B cell (primary cell): Measurements from ENCODE around the gene ATP8A1. TPM values are rescaled to one million over a fixed set of nuclear protein-coding genes. Genes with fewer than 3 reads are reported as not detected.
A peak's percentile ranks its signal among the peaks of the same experiment; 100 is the strongest.

Source experiments
- ATAC-seq: fragments of 200-7000 bp; cut with Tn5 transposase; one replicate; pipeline ENCODE4 v1.10.0; 2021; ENCODE audit warnings: low read depth, mild to moderate bottlenecking, moderate number of reproducible peaks, moderate library complexity
- CTCF ChIA-PET: fragments of 350-600 bp; sonication (Branson Sonifier 250); formaldehyde crosslinking; loops from one replicate; lab custom pipeline; 2021; ENCODE audit warnings: antibody characterized with exemption, inconsistent platforms; lab: Charles Lee
- POLR2A ChIA-PET: fragments of 350-600 bp; sonication (Branson Sonifier 250); formaldehyde crosslinking; loops from one replicate; lab custom pipeline; 2021; ENCODE audit warnings: antibody characterized with exemption; lab: Charles Lee
- DNase-seq: peaks from one replicate; pipeline ENCODE4 v3.0.0; 2013
- H2AFZ ChIP-seq: 2 replicates; pipeline ENCODE4 v1.6.1; 2012; ENCODE audit warnings: mild to moderate bottlenecking, low read depth, low read length; ENCODE audit not compliant: insufficient read depth, poor library complexity, severe bottlenecking
- H3K27ac ChIP-seq, 2 donors: 1 replicate in 1 of 2; 2 replicates in 1 of 2; pipeline ENCODE4 v1.5.1; 2012 to 2013; ENCODE audit warnings: low read length in 2 of 2, mild to moderate bottlenecking in 2 of 2, moderate library complexity in 1 of 2
- H3K27me3 ChIP-seq, 4 experiments: fragments of 200-600 bp in 1 of 4; sonication (generic) in 1 of 4; replicated peaks in 1 of 4; 1 replicate in 2 of 4; 2 replicates in 2 of 4; pipeline versions ENCODE4 v1.6.1 to v1.7.0; 2013 to 2016; ENCODE audit warnings: low read length in 3 of 4, mild to moderate bottlenecking in 2 of 4, mixed read lengths in 1 of 4, moderate library complexity in 1 of 4; ENCODE audit not compliant: insufficient read depth in 4 of 4, control insufficient read depth in 3 of 4; ENCODE audit errors: control extremely low read depth in 1 of 4
- H3K36me3 ChIP-seq, 2 experiments: replicated peaks in 1 of 2; 1 replicate in 1 of 2; 2 replicates in 1 of 2; pipeline versions ENCODE4 v1.6.1 to v1.7.1; 2013; ENCODE audit warnings: low read length in 1 of 2; ENCODE audit not compliant: insufficient read depth in 2 of 2, control insufficient read depth in 1 of 2; ENCODE audit errors: control extremely low read depth in 1 of 2, extremely low read depth in 1 of 2
- H3K4me1 ChIP-seq, 2 donors: fragments of 200-600 bp in 1 of 2; sonication (generic) in 1 of 2; 1 replicate in 1 of 2; 2 replicates in 1 of 2; pipeline versions ENCODE4 v1.5.1 to v1.6.1; 2013 to 2017; ENCODE audit warnings: low read length in 2 of 2; ENCODE audit not compliant: control insufficient read depth in 2 of 2, insufficient read depth in 2 of 2
- H3K4me2 ChIP-seq: replicated peaks from 2 replicates; pipeline ENCODE3; 2012; ENCODE audit warnings: mild to moderate bottlenecking, low read depth, low read length; ENCODE audit not compliant: poor library complexity, severe bottlenecking
- H3K4me3 ChIP-seq, 5 experiments: fragments of 200-600 bp in 1 of 5; sonication (generic) in 1 of 5; 1 replicate in 3 of 5; 2 replicates in 2 of 5; pipeline versions ENCODE4 v1.5.1 to v1.7.0; 2011 to 2016; ENCODE audit warnings: low read length in 4 of 5, mild to moderate bottlenecking in 4 of 5, low read depth in 2 of 5, control low read depth in 1 of 5, moderate library complexity in 1 of 5; ENCODE audit not compliant: insufficient read depth in 1 of 5; ENCODE audit errors: control extremely low read depth in 1 of 5, extremely low read depth in 1 of 5
- H3K79me2 ChIP-seq: fragments of 200-600 bp; sonication (generic); one replicate; pipeline ENCODE4 v1.6.0; 2016; ENCODE audit warnings: low read length; ENCODE audit not compliant: control insufficient read depth, insufficient read depth
- H3K9ac ChIP-seq: fragments of 200-600 bp; sonication (generic); 2 replicates; pipeline ENCODE4 v1.6.1; 2017; ENCODE audit warnings: mild to moderate bottlenecking, low read length, moderate library complexity
- H3K9me3 ChIP-seq, 3 donors: one replicate each; pipeline versions ENCODE4 v1.6.1 to v1.7.1; 2013; ENCODE audit warnings: low read length in 2 of 3; ENCODE audit not compliant: control insufficient read depth in 2 of 3, insufficient read depth in 1 of 3; ENCODE audit errors: control extremely low read depth in 1 of 3
- H4K20me1 ChIP-seq: 2 replicates; pipeline ENCODE4 v1.6.0; 2012; ENCODE audit warnings: mild to moderate bottlenecking, low read length; ENCODE audit not compliant: insufficient read depth, control insufficient read depth, poor library complexity, severe bottlenecking
- H3K27ac Mint-ChIP-seq: one replicate; pipeline ENCODE4 v1.8.0; 2021; ENCODE audit warnings: mixed read lengths
- H3K27me3 Mint-ChIP-seq: one replicate; pipeline ENCODE4 v1.8.0; 2021; ENCODE audit warnings: mixed read lengths
- H3K4me1 Mint-ChIP-seq: one replicate; pipeline ENCODE4 v1.8.0; 2021; ENCODE audit warnings: mixed read lengths
- H3K4me3 Mint-ChIP-seq: one replicate; pipeline ENCODE4 v1.8.0; 2021; ENCODE audit warnings: mixed read lengths
- H3K9me3 Mint-ChIP-seq: one replicate; pipeline ENCODE4 v1.8.0; 2022; ENCODE audit warnings: mixed read lengths; ENCODE audit not compliant: insufficient read depth
- EZH2 ChIP-seq: IDR thresholded peaks from 2 replicates; pipeline ENCODE4 v1.6.1; 2012; ENCODE audit warnings: borderline replicate concordance, low read depth, mild to moderate bottlenecking, moderate library complexity, low read length; ENCODE audit not compliant: insufficient read depth, poor library complexity, severe bottlenecking
- whole genome bisulfite sequencing: methylation state at CpG from one replicate; pipeline ENCODE4 v1.1.5; 2013; ENCODE audit warnings: missing lambda C conversion rate; ENCODE audit not compliant: insufficient coverage; 5-methylcytosine and 5-hydroxymethylcytosine counted together
- intact Hi-C: fragments of 100-400 bp; cut with micrococcal nuclease; formaldehyde crosslinking; loops from one replicate; pipeline ENCODE4 v1.10.0; 2022
- polyA plus RNA-seq: library from polyadenylated mRNA; depleted of rRNA; stranded (reverse); fragments of >200 nt; gene quantifications from 2 replicates; pipeline ENCODE4 v1.2.3, GENCODE V29; 2012
- total RNA-seq, 2 donors: library from RNA; stranded (reverse); fragments of 120-200 nt in 1 of 2; gene quantifications; 1 replicate in 1 of 2; 2 replicates in 1 of 2; pipeline versions ENCODE4 v1.2.3 to v1.2.4, GENCODE V29; 2013 to 2022
- TF ChIP-seq, protein P1 (sequence below): fragments of 200-600 bp; IDR thresholded peaks from one replicate; pipeline ENCODE4 v1.8.0; 2022; ENCODE audit warnings: antibody characterized with exemption, mild to moderate bottlenecking

Gene ATP8A1
- total and polyA plus RNA-seq, 2 donors (not counting 1 experiment from before 2014, with no cell fraction given): 28.7 to 51.8 TPM

DNA sequence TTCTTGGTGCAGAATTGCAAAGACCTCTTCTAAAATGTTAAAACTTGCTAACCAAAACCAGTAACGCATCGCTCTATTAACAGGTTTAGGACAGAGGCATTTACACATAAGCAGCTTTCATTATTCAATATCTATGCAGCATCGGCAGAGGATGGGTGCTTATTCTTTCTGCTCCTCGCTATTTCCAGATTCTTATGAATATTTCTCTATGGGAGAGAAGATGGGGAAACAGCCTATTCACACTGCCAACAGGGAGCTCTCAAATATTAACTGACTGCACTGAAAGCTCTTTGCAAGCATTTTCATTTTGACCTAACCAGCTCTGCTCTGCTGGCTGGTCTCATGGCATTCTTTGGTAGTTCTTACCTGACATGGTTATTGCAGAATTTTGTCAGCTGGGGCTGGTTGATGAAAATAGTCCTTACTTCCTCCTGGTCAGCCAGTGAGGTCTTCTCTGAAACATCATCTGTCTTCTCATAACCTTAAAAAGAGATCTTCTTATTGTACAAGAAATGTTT, 30.2 kb downstream of the ATP8A1 start:
- H3K4me3 Mint-ChIP-seq: peak overlapping the region; percentile 67
- peak overlapping the region; percentile 78 to 79 for H3K27ac ChIP-seq
- no peak for TF ChIP-seq EZH2
- TF ChIP-seq, protein P1, sequence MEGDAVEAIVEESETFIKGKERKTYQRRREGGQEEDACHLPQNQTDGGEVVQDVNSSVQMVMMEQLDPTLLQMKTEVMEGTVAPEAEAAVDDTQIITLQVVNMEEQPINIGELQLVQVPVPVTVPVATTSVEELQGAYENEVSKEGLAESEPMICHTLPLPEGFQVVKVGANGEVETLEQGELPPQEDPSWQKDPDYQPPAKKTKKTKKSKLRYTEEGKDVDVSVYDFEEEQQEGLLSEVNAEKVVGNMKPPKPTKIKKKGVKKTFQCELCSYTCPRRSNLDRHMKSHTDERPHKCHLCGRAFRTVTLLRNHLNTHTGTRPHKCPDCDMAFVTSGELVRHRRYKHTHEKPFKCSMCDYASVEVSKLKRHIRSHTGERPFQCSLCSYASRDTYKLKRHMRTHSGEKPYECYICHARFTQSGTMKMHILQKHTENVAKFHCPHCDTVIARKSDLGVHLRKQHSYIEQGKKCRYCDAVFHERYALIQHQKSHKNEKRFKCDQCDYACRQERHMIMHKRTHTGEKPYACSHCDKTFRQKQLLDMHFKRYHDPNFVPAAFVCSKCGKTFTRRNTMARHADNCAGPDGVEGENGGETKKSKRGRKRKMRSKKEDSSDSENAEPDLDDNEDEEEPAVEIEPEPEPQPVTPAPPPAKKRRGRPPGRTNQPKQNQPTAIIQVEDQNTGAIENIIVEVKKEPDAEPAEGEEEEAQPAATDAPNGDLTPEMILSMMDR: no peak
- ChIA-PET POLR2A (interaction anchor here (2.2 kb wide), 1 partner anchor 30 kb away, joined by 25 read pairs; the partner anchor contains the start of gene ATP8A1), CTCF (interaction anchor here (0.5 to 3.4 kb wide), 6 partner anchors 9 to 1133 kb away, joined by 3 to 21 read pairs (median 4); partner anchors contain the start of gene ATP8A1)
- H2AFZ ChIP-seq: no peak overlapping the region
- no peaks in the 10 kb centered on the region for H3K27me3 Mint-ChIP-seq
- H3K4me3 ChIP-seq: peak overlapping the region in 1 of 5 experiments; percentile 23
- no peaks in the 10 kb centered on the region for H3K9me3 ChIP-seq
- WGBS: 80% methylated on average over 1 of the region's 4 CpGs
- H4K20me1 ChIP-seq: no peaks in the 10 kb centered on the region
- peak overlapping the region; percentile 55 for H3K4me2 ChIP-seq
- peaks cover 44% of the 10 kb centered on the region for H3K79me2 ChIP-seq
- H3K9me3 Mint-ChIP-seq: no peaks in the 10 kb centered on the region
- ATAC-seq (no peak), DNase-seq (no peak)
- intact Hi-C loops: loop anchor here (5.0 kb wide), 1 partner anchor 474 kb away; the partner anchor contains the start of gene BEND4
- peaks cover 70% of the 10 kb centered on the region for H3K4me1 Mint-ChIP-seq
- no peaks in the 10 kb centered on the region for H3K27me3 ChIP-seq
- no peaks in the 10 kb centered on the region for H3K36me3 ChIP-seq
- H3K9ac ChIP-seq: peak overlapping the region; percentile 13
- H3K27ac Mint-ChIP-seq: peak overlapping the region; percentile 88
- H3K4me1 ChIP-seq: peaks cover 56 to 67% of the 10 kb centered on the region in 2 donors

DNA sequence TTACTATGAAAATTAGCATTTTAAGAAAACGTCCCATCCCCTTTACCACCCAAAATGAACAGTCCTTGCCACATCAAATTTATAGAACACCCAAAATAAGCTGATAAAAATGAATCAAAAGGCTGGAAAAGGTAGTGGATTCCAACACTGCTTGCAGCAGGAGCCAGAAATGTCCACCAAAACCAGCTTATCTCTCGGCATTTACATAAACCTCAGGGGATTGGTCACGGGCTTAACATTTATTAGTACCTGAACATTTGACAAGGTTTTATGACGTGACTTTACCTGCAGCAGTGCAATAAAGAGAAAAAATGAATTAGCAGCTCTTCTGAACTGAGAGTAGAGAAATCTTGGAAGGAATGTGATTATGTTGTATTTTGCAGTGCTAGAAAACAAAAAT, 31.6 kb downstream of the ATP8A1 start:
- peaks cover 41% of the 10 kb centered on the region for H3K79me2 ChIP-seq
- no peak overlapping the region for H3K4me2 ChIP-seq
- H3K4me1 Mint-ChIP-seq: peaks cover 64% of the 10 kb centered on the region
- H3K9ac ChIP-seq: no peak overlapping the region
- CTCF ChIA-PET: interaction anchor here (0.9 kb wide), 1 partner anchor 11 kb away, joined by 6 read pairs; no protein-coding TSS in a partner anchor
- H3K4me3 Mint-ChIP-seq: peak overlapping the region; percentile 8
- H3K4me3 ChIP-seq: no peak overlapping the region
- H3K27me3 ChIP-seq: no peaks in the 10 kb centered on the region
- TF ChIP-seq, protein P1: no peak
- TF ChIP-seq EZH2: no peak
- ATAC-seq: no peak
- H4K20me1 ChIP-seq: no peaks in the 10 kb centered on the region
- no peak for DNase-seq
- H3K9me3 ChIP-seq: no peaks in the 10 kb centered on the region
- H3K27ac ChIP-seq: peak overlapping the region in 1 of 2 donors; percentile 78
- intact Hi-C loops: loop anchor here (5.0 kb wide), 1 partner anchor 473 kb away; the partner anchor contains the start of gene BEND4
- H3K27me3 Mint-ChIP-seq: no peaks in the 10 kb centered on the region
- peaks cover 47 to 62% of the 10 kb centered on the region in 2 donors for H3K4me1 ChIP-seq
- H3K9me3 Mint-ChIP-seq: no peaks in the 10 kb centered on the region
- 72% methylated on average over 2 of the region's 4 CpGs for WGBS
- H3K36me3 ChIP-seq: peaks cover 0 to 3% of the 10 kb centered on the region in 2 experiments
- no peak overlapping the region for H2AFZ ChIP-seq
- POLR2A ChIA-PET: no interaction called here
- H3K27ac Mint-ChIP-seq: peak overlapping the region; percentile 88
